ENCODE results near the gene DUSP2.
"Not testable (repeated sequence)": the region's sequence is repeated elsewhere in the genome, so short reads cannot be mapped to it uniquely, and the experiment has no call there.

Gene DUSP2

GRCh38 chr2:96161898-96162297, 16.7 kb upstream of the DUSP2 start:
- no peak for DNase-seq

GRCh38 chr2:96160366-96160765, 15.1 kb upstream of the DUSP2 start:
- DNase-seq, result not testable (repeated sequence)

GRCh38 chr2:96159084-96159830, 14.0 kb upstream of the DUSP2 start:
- no peak for DNase-seq

- DNase-seq, result no peak
These were observed 13.3 kb upstream of the DUSP2 start for GRCh38 chr2:96158554-96158940.

GRCh38 chr2:96157649-96158553, 12.7 kb upstream of the DUSP2 start:
- DNase-seq, result no peak

- no peak for DNase-seq
These were observed 11.8 kb upstream of the DUSP2 start for GRCh38 chr2:96156926-96157648.

GRCh38 chr2:96156011-96156820, 11.0 kb upstream of the DUSP2 start:
- no peak for DNase-seq

- no peak for DNase-seq
These were observed 9.5 kb upstream of the DUSP2 start for GRCh38 chr2:96154506-96155380.

- DNase-seq, result no peak
These were observed 8.8 kb upstream of the DUSP2 start for GRCh38 chr2:96153991-96154431.

- no peak for DNase-seq
These were observed 8.1 kb upstream of the DUSP2 start for GRCh38 chr2:96153291-96153713.

GRCh38 chr2:96152304-96153161, 7.3 kb upstream of the DUSP2 start:
- peak; percentile 62 for DNase-seq

GRCh38 chr2:96151595-96152303, 6.5 kb upstream of the DUSP2 start:
- DNase-seq, result no peak

- no peak for DNase-seq
These were observed 5.8 kb upstream of the DUSP2 start for GRCh38 chr2:96150791-96151594.

GRCh38 chr2:96150007-96150640, 4.9 kb upstream of the DUSP2 start:
- DNase-seq, result no peak

- DNase-seq, result peak; percentile 93
These were observed 3.4 kb upstream of the DUSP2 start for GRCh38 chr2:96148410-96149217.

GRCh38 chr2:96147593-96148201, 2.5 kb upstream of the DUSP2 start:
- DNase-seq, result no peak

Measured in retina (tissue), 1 donor.